OCI-M1 (cell line): ENCODE data around the gene SHH.
"Not testable (repeated sequence)": the region's sequence is repeated elsewhere in the genome, so short reads cannot be mapped to it uniquely, and the experiment has no call there.

Experiments used
- DNase-seq: peaks from one replicate; lab custom pipeline; 2025; lab: John Stamatoyannopoulos, UW

Gene SHH

DNA sequence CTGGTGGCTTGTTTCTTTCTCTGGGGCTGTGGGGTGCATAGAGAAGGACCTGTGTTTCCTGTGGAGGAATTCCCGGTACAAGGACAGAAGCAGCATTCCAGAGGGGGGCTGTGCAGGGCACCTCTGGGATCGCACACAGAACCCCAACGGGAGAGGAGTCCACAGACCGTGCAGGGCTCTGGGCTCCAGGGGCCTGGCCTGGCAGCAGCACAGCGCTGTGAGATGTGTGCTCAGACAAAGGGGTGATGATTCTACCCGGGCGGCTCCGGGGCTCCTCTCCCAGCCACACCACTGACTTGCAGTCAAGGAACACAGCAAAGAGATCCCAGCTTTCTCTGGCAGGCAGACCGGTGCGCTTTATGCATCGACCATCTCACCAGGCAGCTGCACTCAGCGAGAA lies 6.9 kb upstream of the SHH start:
- no peak for DNase-seq

DNA sequence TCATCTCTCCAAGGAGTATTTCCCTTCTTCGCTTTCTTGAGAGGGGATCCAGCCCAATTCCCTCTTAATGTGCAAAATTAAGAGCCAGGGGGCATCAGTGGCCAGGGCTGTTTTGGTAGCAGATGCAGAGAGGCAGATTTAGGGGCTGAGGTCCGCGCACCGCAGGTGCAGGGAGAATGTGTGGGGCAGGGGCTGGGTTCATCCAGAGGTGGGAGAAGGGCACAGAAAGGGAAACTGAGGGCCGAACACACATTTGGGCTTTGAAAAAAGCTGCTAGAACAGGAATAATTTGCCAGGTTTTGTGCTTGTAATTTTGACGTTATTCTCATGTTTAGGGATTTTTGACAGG lies 6.5 kb upstream of the SHH start:
- no peak for DNase-seq

DNA sequence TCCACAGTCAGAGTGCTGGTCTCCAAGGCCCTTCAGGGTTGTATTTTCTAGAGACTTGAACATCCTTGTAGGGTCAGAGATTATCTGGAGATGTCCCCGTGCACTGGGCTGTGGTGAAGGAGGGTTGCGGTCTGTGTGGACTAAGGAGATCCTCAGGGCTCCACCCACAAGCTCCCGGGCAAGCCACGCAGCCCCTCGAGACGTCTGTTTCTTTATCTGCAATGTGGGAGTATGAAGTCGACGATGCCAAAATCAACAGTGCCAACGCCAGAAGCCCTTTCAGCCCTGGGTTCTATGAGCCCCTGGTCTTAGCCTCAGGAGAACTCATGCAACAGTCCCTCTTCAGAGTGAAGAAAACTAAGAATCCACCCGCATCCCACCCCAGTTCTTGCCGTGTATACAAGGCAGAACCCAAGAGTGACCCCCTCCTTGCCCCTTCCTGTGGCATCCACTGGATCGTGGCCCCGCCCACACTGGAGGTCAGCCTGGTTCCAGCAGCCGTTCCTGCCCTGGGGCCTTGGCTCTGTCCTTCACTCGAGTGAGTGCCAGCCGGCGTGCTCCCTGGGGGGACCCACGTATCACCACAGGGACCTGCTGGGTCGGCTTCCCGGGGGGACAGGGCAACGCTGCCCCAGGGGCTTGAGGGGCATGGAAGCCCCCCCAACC lies 6.0 kb upstream of the SHH start:
- DNase-seq: no peak

DNA sequence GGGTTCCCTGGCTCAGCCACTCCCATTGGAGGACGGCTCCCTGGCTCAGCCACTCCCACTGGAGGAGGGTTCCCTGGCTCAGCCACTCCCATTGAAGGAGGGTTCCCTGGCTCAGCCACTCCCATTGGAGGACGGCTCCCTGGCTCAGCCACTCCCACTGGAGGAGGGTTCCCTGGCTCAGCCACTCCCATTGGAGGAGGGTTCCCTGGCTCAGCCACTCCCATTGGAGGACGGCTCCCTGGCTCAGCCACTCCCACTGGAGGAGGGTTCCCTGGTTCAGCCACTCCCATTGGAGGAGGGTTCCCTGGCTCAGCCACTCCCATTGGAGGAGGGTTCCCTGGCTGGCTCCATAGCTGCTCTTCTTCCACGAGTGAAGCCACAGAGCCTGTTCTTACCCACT lies 5.3 kb upstream of the SHH start:
- not testable (repeated sequence) for DNase-seq

DNA sequence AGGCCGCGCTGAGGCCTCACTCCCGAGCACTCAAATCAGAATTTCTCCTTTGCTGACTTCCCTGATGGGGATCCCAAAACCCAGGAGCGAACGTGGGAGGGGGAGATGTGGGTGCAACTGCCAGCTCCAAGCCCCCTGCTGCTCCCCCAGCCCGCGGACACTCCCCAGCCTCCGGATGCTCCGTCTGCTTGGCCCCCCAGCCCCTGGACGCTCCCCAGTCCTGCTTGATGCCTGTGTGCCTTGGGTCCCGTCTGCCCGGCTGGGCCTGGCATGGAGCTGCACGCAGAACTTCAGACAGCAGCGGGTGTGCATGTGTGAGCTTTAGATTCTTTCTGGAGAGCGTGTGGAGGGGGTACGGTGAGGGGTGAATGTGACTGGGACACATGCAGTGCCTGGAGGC lies 4.7 kb upstream of the SHH start:
- no peak for DNase-seq

DNA sequence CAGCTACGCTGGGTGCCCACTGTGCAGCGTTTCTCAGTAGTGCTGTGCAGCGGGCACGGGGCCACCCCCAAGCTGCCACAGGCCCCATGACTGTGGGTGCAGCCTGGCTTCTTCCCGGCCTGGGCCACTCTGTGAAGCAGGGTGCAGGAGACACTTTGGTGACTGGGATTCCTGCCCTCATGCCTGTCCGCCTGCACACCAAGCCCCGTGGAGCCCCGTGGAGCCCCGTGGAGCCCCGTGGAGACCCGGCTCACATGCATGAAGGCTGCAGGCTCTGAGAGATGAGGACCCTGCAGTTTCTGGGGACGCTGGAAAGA lies 3.9 kb upstream of the SHH start:
- DNase-seq: no peak

DNA sequence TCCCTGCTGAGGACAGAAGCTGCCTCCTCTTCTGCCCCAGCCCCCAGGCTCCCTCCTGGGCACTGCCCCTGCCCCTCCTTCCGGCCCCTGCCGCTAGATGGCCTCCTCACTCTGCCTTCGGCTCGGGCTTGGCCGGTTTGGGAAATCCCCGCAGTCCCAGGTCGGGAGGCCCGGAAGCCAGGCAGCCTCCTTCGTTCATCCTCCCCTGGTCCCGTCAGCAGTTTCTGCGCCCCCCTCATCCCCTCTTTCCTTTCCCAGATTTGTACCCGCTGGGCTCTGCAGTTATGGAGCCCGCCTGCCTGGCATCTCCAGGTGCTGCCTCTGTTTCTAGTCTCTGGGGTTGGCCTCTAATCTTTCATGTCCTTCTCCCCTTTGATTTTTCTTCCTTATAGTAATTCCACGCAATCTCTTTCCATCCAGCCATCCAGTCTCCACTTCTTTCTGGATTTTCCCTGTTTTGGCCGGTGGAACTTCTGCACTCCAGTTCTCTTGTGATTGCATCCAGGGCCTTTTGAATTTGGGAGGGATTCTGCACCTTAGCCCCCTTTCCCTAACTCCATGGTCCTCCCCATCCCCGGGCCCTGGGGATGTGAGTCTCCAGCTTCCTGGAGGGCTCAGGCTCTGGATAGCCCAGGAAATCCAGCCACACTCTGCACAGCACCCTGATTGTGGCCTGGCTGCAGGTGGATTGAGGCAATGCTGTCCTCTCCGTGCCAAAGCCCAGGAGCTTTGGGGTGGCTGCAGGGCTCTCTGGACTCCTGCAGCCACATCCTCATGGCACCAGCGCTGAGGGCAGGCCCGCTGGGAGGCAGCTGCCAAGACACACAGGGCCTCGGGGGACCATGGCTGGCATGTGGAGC lies 3.3 kb upstream of the SHH start:
- peak; percentile 55 for DNase-seq

DNA sequence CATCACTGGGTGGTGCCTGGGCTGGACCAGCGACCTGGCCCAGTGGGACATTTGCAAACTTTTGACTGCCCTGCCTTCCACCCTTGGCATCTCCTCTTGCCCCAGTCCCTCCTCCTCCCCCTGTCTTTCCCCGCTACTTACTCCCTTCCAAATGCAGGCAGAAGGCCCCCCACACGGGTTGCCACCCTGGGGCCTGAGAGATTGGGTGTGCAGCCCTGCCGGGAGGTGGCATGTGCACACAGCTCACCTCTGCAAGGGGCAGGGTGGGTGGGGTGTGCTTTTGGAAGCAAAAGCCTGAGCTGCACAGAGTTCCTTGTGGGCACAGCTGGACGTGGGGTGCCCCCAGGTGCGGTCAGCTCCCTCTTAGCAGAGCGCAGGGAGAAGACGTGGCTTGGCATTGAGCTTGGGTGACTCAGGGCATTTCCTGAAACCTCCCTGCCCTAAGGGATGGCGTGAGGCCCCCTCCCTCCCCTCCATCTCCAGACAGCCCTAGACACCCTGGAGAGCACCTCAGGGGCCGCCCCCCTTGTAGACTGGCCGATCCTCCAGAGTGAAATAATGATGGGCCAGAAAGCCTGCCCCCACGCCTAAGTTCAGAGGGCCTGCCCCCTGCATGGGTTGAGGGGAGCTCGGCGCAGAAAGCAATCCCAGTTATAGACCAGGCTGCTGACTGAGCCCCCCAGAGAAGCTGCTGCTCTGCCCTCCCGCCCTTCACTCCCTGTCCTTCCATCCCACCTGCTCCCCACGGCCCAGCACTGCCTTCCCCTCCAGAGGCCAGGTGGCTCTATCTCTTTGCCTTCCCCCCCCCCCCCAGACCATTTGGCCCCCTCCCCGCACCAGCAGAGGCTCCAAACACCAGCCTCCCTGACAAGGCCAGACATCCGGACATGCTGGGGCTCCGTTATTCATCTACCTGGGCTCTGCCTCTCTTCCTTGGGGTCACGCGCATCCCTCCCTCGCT lies 2.3 kb upstream of the SHH start:
- no peak for DNase-seq

DNA sequence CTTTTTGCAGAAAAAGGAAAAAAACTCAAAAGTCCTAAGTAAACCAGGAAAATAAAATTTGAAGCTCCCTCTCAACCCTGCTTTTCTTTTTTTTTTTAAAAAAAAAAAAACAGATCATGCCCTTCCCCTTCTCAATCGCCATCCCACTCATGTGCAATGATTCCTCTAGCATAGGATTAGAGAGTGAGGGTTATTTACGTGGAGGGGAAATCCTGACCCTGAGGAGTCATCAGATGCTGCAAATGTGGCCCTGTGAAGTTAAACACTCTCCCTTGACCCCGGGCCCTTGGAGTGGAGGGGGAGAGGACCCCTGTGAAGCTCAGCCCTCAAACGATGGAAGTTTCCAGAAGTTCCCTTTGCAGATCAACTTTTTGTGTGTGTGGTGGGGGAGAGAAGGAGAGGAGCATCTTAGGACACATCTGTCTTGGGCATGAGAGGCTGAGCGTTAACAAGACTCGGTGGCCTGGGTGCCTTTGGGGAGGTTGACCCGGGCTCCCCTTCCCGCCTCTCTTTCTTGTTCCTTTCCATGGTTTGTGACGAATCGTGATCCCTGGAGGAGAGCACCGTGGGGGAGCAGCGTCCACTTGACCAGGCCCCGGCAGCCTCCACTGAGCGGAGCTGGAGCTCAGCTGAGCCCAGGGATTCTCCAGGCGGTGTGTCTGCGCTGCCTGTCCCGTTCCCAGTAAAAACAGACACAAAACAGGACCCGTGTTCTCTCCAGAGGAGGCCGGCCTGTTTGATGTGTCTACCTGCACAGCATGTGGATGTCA lies 1.5 kb upstream of the SHH start:
- DNase-seq: no peak

DNA sequence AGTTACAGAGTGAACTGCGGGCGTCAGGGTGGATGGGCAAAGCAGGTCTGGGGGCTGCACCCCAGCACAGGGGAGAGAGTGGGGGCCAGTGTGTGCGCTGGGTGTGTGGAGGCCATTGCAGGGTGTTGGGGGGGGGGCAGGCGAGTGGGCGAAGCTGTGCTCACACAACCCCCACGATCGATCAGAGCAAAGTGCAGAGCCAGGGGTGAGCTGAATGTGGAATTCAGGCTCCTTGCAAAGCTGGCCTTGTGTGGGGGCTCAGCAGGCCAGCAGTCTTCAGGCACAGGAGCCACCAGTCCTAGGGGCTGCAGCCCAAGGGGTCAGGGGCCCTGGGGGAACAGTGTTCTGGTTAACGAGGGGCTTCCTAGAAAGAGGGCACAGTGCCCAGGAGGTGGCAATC lies 862 bp upstream of the SHH start:
- no peak for DNase-seq

DNA sequence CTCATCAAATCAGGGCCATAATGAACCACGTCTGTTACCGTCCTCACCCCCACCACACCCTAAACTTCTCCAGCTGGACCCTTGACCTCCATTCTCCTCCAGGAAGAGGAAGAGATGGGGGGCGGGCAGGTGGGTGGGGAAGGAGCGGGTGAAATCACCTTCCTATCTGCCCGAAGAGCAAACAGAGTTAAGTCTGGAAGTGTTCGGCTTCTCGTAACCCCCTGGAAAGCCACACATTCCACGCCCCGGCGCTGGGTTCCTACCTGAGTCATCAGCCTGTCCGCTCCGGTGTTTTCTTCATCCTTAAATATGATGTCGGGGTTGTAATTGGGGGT lies 736 bp downstream of the SHH start:
- DNase-seq: no peak

DNA sequence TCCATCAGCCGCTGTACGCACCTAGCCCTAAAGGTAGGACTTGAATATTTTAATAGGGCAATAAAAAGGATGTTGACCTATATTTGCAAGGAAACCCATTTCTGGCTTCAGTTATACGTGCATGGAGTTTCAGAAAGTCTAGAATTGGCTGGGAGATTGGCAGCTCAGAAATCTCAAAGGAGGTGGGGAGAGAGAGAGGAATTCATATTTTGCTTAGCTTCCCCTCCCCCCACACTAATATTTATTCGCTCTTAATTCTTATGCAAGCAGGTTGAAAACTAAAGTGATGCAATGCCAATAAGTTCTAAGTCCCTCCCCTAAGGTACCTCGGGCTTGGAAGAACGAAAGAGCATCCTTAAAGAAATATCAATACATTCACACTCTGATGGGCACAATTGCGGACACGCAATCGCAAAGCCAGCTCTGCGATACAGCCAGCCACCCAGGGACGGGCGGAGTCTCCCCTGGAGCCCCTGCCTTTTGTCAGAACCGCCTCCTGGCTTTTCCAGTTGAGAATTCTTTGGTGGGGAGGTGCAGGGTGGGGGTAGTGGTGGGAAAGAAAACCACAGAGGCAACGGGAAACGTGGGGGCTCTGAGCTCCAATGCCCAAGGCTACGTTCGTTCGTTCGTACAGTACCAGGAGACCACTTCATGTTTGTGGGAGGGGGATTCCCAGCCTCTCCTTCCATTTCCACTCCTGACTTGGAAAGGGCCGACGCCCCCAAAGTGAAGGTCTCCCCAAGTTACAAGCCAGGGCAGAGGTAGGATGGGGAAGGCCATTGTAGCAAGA lies 1.3 kb downstream of the SHH start:
- DNase-seq: no peak

DNA sequence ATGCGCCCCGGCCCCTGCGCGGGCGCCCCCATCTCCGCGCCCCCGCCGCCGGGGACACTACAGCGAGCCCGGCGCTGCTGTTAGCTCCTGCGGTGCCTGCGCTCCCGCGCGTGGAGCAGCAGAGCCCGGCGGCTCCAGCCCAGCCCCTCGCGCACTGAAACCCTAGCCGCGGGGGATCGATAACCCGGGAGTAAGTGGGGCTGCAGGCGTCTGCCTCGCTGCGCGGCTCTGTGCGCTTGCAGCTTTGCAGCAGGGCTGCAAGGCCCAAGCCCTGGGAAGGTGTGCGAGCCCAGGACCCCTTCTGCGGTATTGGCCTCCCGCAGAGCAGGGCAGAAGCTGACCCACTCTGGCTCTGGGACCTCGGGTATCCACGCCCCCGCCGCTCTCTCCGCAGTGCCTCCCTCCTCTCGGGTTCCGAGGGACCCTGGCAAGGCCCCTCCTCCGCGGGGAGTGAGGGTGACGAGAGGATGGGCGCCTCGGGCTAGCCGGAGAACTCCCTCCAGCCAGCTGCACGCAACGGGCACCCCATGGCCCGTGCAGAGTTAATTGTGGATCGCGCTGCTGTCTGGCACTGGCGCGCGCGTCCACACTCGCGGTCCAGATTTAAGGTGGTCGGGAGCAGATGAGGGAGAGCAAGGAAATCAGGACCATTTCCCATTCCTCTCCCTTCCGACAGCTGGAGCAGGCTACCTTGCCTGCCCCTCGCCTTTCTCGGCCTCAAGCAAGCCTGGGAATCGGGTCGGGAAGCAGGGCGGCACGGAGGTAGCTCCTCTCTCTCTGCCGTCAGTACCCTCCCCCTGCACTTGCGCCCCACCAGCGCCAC lies 2.1 kb downstream of the SHH start:
- no peak for DNase-seq

DNA sequence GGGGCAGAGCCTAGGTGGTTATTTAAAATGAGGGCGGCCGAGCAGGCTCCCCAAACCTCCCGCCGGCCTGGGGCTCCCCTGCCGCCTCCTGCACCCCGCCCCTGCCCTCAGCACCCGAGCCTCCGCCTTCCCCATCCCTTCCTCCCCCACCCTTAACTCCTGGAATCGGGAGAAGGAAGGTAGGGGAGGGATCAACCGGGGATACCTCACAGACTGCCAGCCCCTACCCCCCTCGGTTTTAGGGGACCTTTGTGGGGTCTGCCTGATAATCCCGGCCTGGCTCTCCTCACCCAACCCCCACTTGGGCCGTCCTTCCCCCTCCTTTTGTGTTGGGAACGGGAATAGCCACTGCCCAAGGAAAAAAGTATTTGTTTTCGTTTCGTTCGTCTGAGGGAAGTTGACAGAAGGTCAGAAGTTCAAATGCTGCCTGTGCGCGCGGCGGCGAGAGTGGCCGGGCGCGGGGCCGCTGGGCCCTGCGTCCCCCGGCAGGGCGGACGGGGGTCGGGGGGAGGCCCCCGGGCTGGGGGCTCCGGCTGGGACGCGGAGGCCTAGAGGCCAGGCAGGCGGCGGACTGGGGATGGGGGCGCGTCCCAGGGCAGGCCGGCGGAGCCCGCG lies 2.8 kb downstream of the SHH start:
- no peak for DNase-seq

DNA sequence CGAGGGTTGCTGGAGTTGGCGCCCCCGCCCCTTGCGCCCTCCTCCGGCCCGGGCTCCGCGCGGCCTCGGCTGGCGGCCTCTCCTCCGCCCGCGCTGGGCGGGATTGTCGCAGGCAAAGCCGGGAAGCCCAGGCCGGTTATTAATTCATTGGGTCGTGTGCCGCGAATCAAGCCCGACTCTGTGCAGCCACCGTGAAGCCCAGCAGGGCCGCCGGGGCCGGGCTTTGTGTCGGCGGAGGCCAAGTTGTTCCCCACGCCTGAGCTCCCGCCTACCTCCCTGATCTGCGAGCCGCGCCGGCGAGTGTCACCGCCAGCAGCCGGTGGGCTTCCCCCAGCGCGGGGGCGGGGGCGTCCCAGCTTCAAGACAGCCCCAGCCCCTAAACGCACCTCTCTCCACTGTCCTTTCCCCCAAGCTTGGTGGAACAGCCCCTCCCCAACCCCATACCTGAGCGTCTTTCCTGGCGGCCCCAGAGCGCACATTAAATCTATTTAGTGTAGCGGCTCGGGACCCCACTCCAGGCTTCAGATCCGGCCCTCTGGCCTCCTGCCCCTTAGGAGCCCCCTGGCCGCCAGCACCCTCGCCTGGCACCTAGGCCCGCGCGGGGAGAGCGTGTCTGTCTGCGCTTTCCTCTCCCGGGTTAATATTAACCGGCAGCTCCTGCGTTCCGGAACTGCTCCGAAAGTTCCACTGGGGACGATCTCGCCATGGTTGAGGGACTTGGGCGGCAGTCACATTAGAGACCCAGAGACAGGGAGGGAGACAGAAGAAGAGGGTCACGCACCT lies 3.5 kb downstream of the SHH start:
- no peak for DNase-seq

DNA sequence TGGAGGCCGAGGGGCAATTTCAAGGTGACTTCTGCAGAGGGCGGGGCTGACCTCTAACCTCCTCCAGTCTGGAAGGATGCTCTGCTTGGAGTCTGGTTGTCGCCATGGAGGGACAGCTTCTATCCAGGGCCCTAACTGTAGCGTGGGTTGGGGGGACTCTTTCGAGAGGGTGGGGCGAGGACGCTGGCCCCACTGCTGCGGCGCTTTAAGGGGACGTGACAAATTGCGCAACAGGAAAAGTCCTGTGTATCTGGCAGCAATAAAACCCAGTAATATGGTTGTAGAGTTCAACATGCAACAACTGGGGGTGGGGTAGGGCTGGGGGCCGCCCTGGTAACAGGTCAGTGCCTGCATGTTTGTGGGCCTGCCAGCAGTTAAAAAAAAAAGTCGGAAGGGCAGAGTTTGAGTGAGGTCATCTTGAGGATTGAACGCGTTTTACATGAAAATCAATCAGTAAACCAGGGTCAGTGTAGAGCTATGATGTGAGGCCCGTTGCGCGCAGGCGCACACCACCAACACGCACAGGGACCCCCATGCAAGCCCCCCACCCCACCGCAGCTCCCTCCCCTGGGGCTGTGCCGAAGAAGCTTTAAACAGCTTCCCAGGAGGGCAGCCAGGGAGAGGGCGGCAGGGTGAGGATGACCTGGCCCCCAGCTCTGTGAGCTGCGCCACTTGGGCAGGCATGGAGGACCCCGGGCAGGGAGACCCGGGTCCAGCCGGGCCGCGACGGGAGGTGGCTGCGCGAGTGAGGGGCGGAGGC lies 4.3 kb downstream of the SHH start:
- no peak for DNase-seq

DNA sequence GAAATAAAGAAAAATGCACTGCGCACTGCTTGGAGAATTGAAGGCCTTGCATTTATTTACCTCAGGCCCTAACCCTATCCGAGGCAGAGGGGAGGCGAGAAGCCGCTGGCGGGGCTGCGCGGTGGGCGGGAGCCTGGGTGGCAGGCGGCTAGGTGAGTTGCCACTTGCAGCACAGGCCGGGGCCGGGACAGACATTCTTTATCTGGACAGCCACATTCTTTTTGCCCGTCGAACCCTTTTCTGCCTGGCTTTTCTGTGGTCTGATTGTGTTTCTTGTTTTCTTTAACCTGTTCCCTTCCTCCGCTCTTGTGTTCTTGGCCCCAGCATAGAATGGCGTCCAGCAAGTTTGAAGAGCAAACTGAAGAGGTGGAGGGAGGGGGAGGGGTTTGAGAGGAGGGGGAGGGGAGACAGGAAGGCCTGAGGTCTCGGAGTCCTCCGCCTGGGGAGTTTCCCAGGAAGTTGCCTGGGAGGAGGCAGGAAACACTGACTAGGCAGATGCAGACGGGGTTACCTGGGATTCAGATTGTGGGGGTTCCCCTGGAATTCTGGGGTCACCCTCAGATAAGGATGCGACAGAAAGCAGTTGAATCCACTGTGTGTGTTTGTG lies 5.1 kb downstream of the SHH start:
- DNase-seq: no peak
